Measurements from ENCODE around the gene ANG.

Gene ANG

GRCh38 chr14:20683125-20683890, 5.3 kb upstream of the ANG start:
- Histone ChIP-seq H3K27ac (peak overlapping the region; percentile 70), H3K36me3 (no peaks in the 10 kb centered on the region), H3K9me3 (no peaks in the 10 kb centered on the region), H3K4me1 (ENCODE audit: control insufficient read depth in 1 of 2, insufficient read depth in 1 of 2, low read depth in 1 of 2, low read length in 1 of 2) (peaks cover 48 to 51% of the 10 kb centered on the region in 2 experiments), H3K4me3 (ENCODE audit: low read depth in 1 of 2, low read length in 1 of 2) (peak overlapping the region; percentile 75 to 83), H3K27me3 (peaks cover 41% of the 10 kb centered on the region)
- TF ChIP-seq CTCF (IDR thresholded peaks at IDR 0.05) = no peak

GRCh38 chr14:20683891-20684661, 4.5 kb upstream of the ANG start, which contains the start of gene RNASE4:
Gene RNASE4 (plus strand): TSS chr14:20684560. CDS start chr14:20699372, 14,812 bp downstream.
- TF ChIP-seq CTCF (IDR thresholded peaks at IDR 0.05) = no peak
- Histone ChIP-seq H3K27me3 (peaks cover 41% of the 10 kb centered on the region), H3K27ac (peak within 1 kb of the TSS; percentile 70), H3K36me3 (no peaks in the 10 kb centered on the region), H3K4me1 (ENCODE audit: control insufficient read depth in 1 of 2, insufficient read depth in 1 of 2, low read depth in 1 of 2, low read length in 1 of 2) (peaks cover 48 to 51% of the 10 kb centered on the region in 2 experiments), H3K9me3 (no peaks in the 10 kb centered on the region), H3K4me3 (ENCODE audit: low read depth in 1 of 2, low read length in 1 of 2) (peak within 1 kb of the TSS; percentile 75 to 83)

- no peak overlapping the region for H3K27ac ChIP-seq
- no peak for TF ChIP-seq CTCF (IDR thresholded peaks at IDR 0.05)
- no peaks in the 10 kb centered on the region for H3K36me3 ChIP-seq
These were observed 3.7 kb upstream of the ANG start for GRCh38 chr14:20684662-20685456.

GRCh38 chr14:20686386-20687143, 2.0 kb upstream of the ANG start:
- no peak for TF ChIP-seq CTCF (IDR thresholded peaks at IDR 0.05)
- Histone ChIP-seq H3K36me3 (no peaks in the 10 kb centered on the region), H3K27ac (no peak overlapping the region), H3K27me3 (peaks cover 39% of the 10 kb centered on the region), H3K9me3 (no peaks in the 10 kb centered on the region), H3K4me1 (ENCODE audit: control insufficient read depth in 1 of 2, insufficient read depth in 1 of 2, low read depth in 1 of 2, low read length in 1 of 2) (peaks cover 38 to 39% of the 10 kb centered on the region in 2 experiments), H3K4me3 (ENCODE audit: low read depth in 1 of 2, low read length in 1 of 2) (no peak overlapping the region)

More at GRCh38 chr14:20684662-20685456, 3.7 kb upstream of the ANG start:
- Histone ChIP-seq H3K9me3 (no peaks in the 10 kb centered on the region), H3K4me3 (ENCODE audit: low read depth in 1 of 2, low read length in 1 of 2) (peak overlapping the region; percentile 75 to 83), H3K27me3 (peaks cover 41% of the 10 kb centered on the region), H3K4me1 (ENCODE audit: control insufficient read depth in 1 of 2, insufficient read depth in 1 of 2, low read depth in 1 of 2, low read length in 1 of 2) (peaks cover 48 to 51% of the 10 kb centered on the region in 2 experiments)
